ENCODE results near the gene CD40LG. TPM values are rescaled to one million over a fixed set of nuclear protein-coding genes. Genes with fewer than 3 reads are reported as not detected.

CD40LG gene
- total and polyA plus RNA-seq, 8 donors = 0.18 to 0.76 (median 0.30) TPM; not detected in 5

- WGBS, 5 donors = 42 to 86% (median 79%) methylated on average over 1 of the region's 1 CpG
- Histone ChIP-seq H3K36me3 (no peaks in the 10 kb centered on the region), H3K27ac (no peak overlapping the region), H3K4me3 (no peak overlapping the region), H3K27me3 (peaks cover 0 to 10% (median 0%) of the 10 kb centered on the region in 3 donors), H3K9me3 (peaks cover 0 to 7% (median 0%) of the 10 kb centered on the region in 4 donors), H3K4me1 (no peaks in the 10 kb centered on the region)
- intact Hi-C loops (cut with DNase I; ENCODE audit: low total_unique reads) = no loop called here
- TF ChIP-seq CTCF (IDR thresholded peaks at IDR 0.05) (no peak), EP300 (IDR thresholded peaks at IDR 0.05) (no peak), POLR2A (IDR thresholded peaks at IDR 0.05) (no peak), POLR2AphosphoS5 (IDR thresholded peaks at IDR 0.05) (no peak)
- no peak for DNase-seq
Measured at GRCh38 chrX:136626891-136627290, 21.1 kb upstream of the CD40LG start.

GRCh38 chrX:136627409-136627808 is 20.5 kb upstream of the CD40LG start:
- WGBS, 5 donors = 62 to 71% (median 66%) methylated on average over 4 of the region's 4 CpGs
- no peak for TF ChIP-seq EP300 (IDR thresholded peaks at IDR 0.05)
- TF ChIP-seq POLR2A (IDR thresholded peaks at IDR 0.05) = no peak
- TF ChIP-seq CTCF (IDR thresholded peaks at IDR 0.05) = no peak
- TF ChIP-seq POLR2AphosphoS5 (IDR thresholded peaks at IDR 0.05) = no peak
- Histone ChIP-seq H3K4me3 (no peak overlapping the region), H3K27me3 (peaks cover 0 to 10% (median 0%) of the 10 kb centered on the region in 3 donors), H3K36me3 (no peaks in the 10 kb centered on the region), H3K27ac (no peak overlapping the region), H3K9me3 (peaks cover 0 to 7% (median 0%) of the 10 kb centered on the region in 4 donors), H3K4me1 (no peaks in the 10 kb centered on the region)
- intact Hi-C loops (cut with DNase I; ENCODE audit: low total_unique reads) = no loop called here
- DNase-seq = no peak

- Histone ChIP-seq H3K9me3 (peaks cover 0 to 7% (median 0%) of the 10 kb centered on the region in 4 donors), H3K36me3 (no peaks in the 10 kb centered on the region), H3K27ac (no peak overlapping the region), H3K4me3 (no peak overlapping the region), H3K27me3 (peaks cover 0 to 10% (median 0%) of the 10 kb centered on the region in 3 donors), H3K4me1 (no peaks in the 10 kb centered on the region)
- DNase-seq = no peak
- intact Hi-C loops (cut with DNase I; ENCODE audit: low total_unique reads) = no loop called here
- 37 to 62% (median 54%) methylated on average over 5 to 6 of the region's 6 CpGs for WGBS, 5 donors
- TF ChIP-seq EP300 (IDR thresholded peaks at IDR 0.05) = no peak
- no peak for TF ChIP-seq POLR2AphosphoS5 (IDR thresholded peaks at IDR 0.05)
- no peak for TF ChIP-seq CTCF (IDR thresholded peaks at IDR 0.05)
- no peak for TF ChIP-seq POLR2A (IDR thresholded peaks at IDR 0.05)
Measured at GRCh38 chrX:136629084-136629750, 18.7 kb upstream of the CD40LG start.

- Histone ChIP-seq H3K27ac (no peak overlapping the region), H3K36me3 (no peaks in the 10 kb centered on the region), H3K9me3 (no peaks in the 10 kb centered on the region), H3K4me3 (no peak overlapping the region), H3K27me3 (peaks cover 0 to 12% (median 0%) of the 10 kb centered on the region in 3 donors), H3K4me1 (no peaks in the 10 kb centered on the region)
- WGBS, 5 donors = 30 to 68% (median 46%) methylated on average over 1 of the region's 1 CpG; no CpG with 5 or more reads in 1 of the 5 donors
- TF ChIP-seq CTCF (IDR thresholded peaks at IDR 0.05) = no peak
- no peak for TF ChIP-seq EP300 (IDR thresholded peaks at IDR 0.05)
- no peak for TF ChIP-seq POLR2AphosphoS5 (IDR thresholded peaks at IDR 0.05)
- no peak for TF ChIP-seq POLR2A (IDR thresholded peaks at IDR 0.05)
- DNase-seq = no peak
- intact Hi-C loops (cut with DNase I; ENCODE audit: low total_unique reads) = no loop called here
Measured at GRCh38 chrX:136630881-136631280, 17.1 kb upstream of the CD40LG start.
